Vagina (tissue), 2 donors: Measurements from ENCODE around the gene CGGBP1.

Experiments
- CTCF ChIP-seq, 3 experiments: fragments of 450-650 bp in 2 of 3; fragments of 200-600 bp in 1 of 3; sonication (generic) in 1 of 3; IDR thresholded peaks; one replicate each; pipeline ENCODE4 v1.5.1; 2017 to 2019; ENCODE audit warnings: antibody characterized with exemption in 3 of 3, mild to moderate bottlenecking in 2 of 3, moderate library complexity in 2 of 3
- POLR2A ChIP-seq, 2 donors: fragments of 450-650 bp; IDR thresholded peaks; one replicate each; pipeline ENCODE4 v1.6.1; 2017; ENCODE audit warnings: antibody characterized with exemption in 2 of 2, mild to moderate bottlenecking in 2 of 2, moderate library complexity in 2 of 2
- POLR2AphosphoS5 ChIP-seq, 2 donors: sonication (generic); formaldehyde crosslinking; IDR thresholded peaks; one replicate each; pipeline ENCODE4 v1.9.0; 2017; ENCODE audit warnings: antibody characterized with exemption in 2 of 2, mild to moderate bottlenecking in 2 of 2, low read depth in 1 of 2; ENCODE audit not compliant: insufficient read depth in 1 of 2

- TF ChIP-seq CTCF (IDR thresholded peaks at IDR 0.05): no peak
- TF ChIP-seq POLR2AphosphoS5 (IDR thresholded peaks at IDR 0.05; ENCODE audit: insufficient read depth in 1 of 2, low read depth in 1 of 2): no peak
- TF ChIP-seq POLR2A (IDR thresholded peaks at IDR 0.05): no peak
Measured at GRCh38 chr3:88084097-88084501, 25.3 kb upstream of the CGGBP1 start.
